K562 (cell line): ENCODE data around the gene ZNF565. TPM values are rescaled to one million over a fixed set of nuclear protein-coding genes. Genes with fewer than 3 reads are reported as not detected.
A peak's percentile ranks its signal among the peaks of the same experiment; 100 is the strongest.

Source experiments
- BCOR ChIP-seq: fragments of 450-650 bp; IDR thresholded peaks from 2 replicates; pipeline ENCODE4 v1.6.1; 2016
- CBX8 ChIP-seq: fragments of 200-600 bp; sonication (generic); IDR thresholded peaks from 2 replicates; pipeline ENCODE4 v1.6.1; 2012; ENCODE audit warnings: borderline replicate concordance, mixed run types, low read depth, mild to moderate bottlenecking, moderate library complexity, mixed read lengths, low read length, control low read depth, inconsistent platforms; ENCODE audit not compliant: poor library complexity, severe bottlenecking; ENCODE audit errors: extremely low read depth
- CREM ChIP-seq: IDR thresholded peaks from 2 replicates; pipeline ENCODE4 v1.6.1; 2014; ENCODE audit warnings: antibody characterized with exemption, low read depth
- ELF4 ChIP-seq: fragments of 450-650 bp; formaldehyde crosslinking; IDR thresholded peaks from 2 replicates; pipeline ENCODE4 v1.4.0; 2022; ENCODE audit warnings: missing genetic modification characterization
- FOXK2 ChIP-seq, 2 experiments: fragments of 450-650 bp; IDR thresholded peaks in 1 of 2; conservative IDR thresholded peaks in 1 of 2; 2 replicates each; pipeline ENCODE4 v1.6.1; 2016; ENCODE audit warnings: low read depth in 2 of 2, mild to moderate bottlenecking in 1 of 2
- GTF2F1 ChIP-seq: IDR thresholded peaks from 2 replicates; pipeline ENCODE4 v1.6.1; 2011; ENCODE audit warnings: low read depth, low read length, improper control_type of control experiment
- HDAC6 ChIP-seq: IDR thresholded peaks from 2 replicates; pipeline ENCODE4 v1.6.1; 2012; ENCODE audit warnings: low read depth, mild to moderate bottlenecking, control low read depth, inconsistent platforms, low read length, moderate library complexity
- HMGXB4 ChIP-seq: sonication (generic); formaldehyde crosslinking; IDR thresholded peaks from 2 replicates; pipeline ENCODE4 v1.8.1; 2023; ENCODE audit warnings: mild to moderate bottlenecking, missing genetic modification reagents
- PCBP2 ChIP-seq: fragments of 200-400 bp; formaldehyde crosslinking; IDR thresholded peaks from 2 replicates; pipeline ENCODE4 v1.6.1; 2018; ENCODE audit warnings: low read length, low read depth, mild to moderate bottlenecking, moderate library complexity; ENCODE audit not compliant: poor library complexity, severe bottlenecking
- PYGO2 ChIP-seq: fragments of 450-650 bp; IDR thresholded peaks from 2 replicates; pipeline ENCODE4 v1.6.1; 2016; ENCODE audit warnings: mild to moderate bottlenecking, missing genetic modification characterization, moderate library complexity, missing compliant biosample characterization
- RBM22 ChIP-seq: fragments of 200-400 bp; formaldehyde crosslinking; IDR thresholded peaks from 2 replicates; pipeline ENCODE4 v1.6.1; 2018; ENCODE audit warnings: low read length, low read depth; ENCODE audit not compliant: poor library complexity, severe bottlenecking
- SAFB ChIP-seq: fragments of 200-400 bp; formaldehyde crosslinking; IDR thresholded peaks from 2 replicates; pipeline ENCODE4 v1.6.1; 2017; ENCODE audit warnings: low read depth, low read length, borderline replicate concordance
- SRSF7 ChIP-seq: fragments of 200-400 bp; formaldehyde crosslinking; optimal IDR thresholded peaks from 2 replicates; pipeline ENCODE3; 2017; ENCODE audit warnings: mild to moderate bottlenecking, low read depth, low read length
- TFE3 ChIP-seq: fragments of 450-650 bp; formaldehyde crosslinking; IDR thresholded peaks from 2 replicates; pipeline ENCODE4 v1.4.0; 2020; ENCODE audit warnings: mild to moderate bottlenecking, mixed read lengths
- THAP7 ChIP-seq: fragments of 250-450 bp; sonication (Bioruptor Pico); IDR thresholded peaks from 2 replicates; pipeline ENCODE4 v1.5.0; 2021
- ZC3H11A ChIP-seq: IDR thresholded peaks from 2 replicates; pipeline ENCODE4 v1.6.1; 2012; ENCODE audit warnings: low read depth, low read length, improper control_type of control experiment
- ZNF280A ChIP-seq: fragments of 450-650 bp; IDR thresholded peaks from 2 replicates; pipeline ENCODE4 v1.6.1; 2018; ENCODE audit warnings: mild to moderate bottlenecking, low read depth; ENCODE audit not compliant: partially characterized antibody
- ZNF551 ChIP-seq: fragments of 250-450 bp; sonication (Bioruptor Pico); IDR thresholded peaks from 2 replicates; pipeline ENCODE4 v1.5.0; 2021; ENCODE audit warnings: mild to moderate bottlenecking, moderate library complexity
- polyA plus RNA-seq, 8 experiments: library from polyadenylated mRNA; depleted of rRNA in 4 of 8; stranded (reverse) in 5 of 8; unstranded in 3 of 8; fragments of >200 nt; fragmentation: Nextera tagmentation in 2 of 8; fragmentation: Illumina TruSeq in 1 of 8; extraction: Ambion mirVana in 2 of 8; extraction: Trizol in 1 of 8; gene quantifications; 2 replicates each; pipeline versions ENCODE4 v1.2.1 to v1.2.3, GENCODE V29; 2011 to 2014; ENCODE audit warnings: inconsistent platforms in 1 of 8, missing spikeins in 1 of 8
- total RNA-seq, 7 experiments: library from RNA; depleted of rRNA in 6 of 7; stranded (reverse); fragments of >200 nt in 6 of 7; fragmentation: Illumina TruSeq in 2 of 7; extraction: Trizol in 2 of 7; gene quantifications; 2 replicates each; pipeline versions ENCODE4 v1.2.1 to v1.2.3, GENCODE V29; 2011 to 2021; ENCODE audit warnings: low replicate concordance in 1 of 7

ZNF565 gene
- total and polyA plus RNA-seq, 9 of the 15 experiments (the other 6 are each of a cell fraction or from before 2014, with no cell fraction given) = 1.3 to 3.2 (median 2.6) TPM

GRCh38 chr19:36215276-36216123 is 1.0 kb upstream of the ZNF565 start (continued):
- no peak for TF ChIP-seq CBX8
- TF ChIP-seq HDAC6 = no peak
- no peak for TF ChIP-seq ZNF551 (CRISPR knock-in tag)
- no peak for TF ChIP-seq ZC3H11A
- TF ChIP-seq ELF4 (CRISPR knock-in tag) = peak; percentile 82
- TF ChIP-seq THAP7 = no peak
- no peak for TF ChIP-seq PYGO2
- TF ChIP-seq ZNF280A = no peak
- TF ChIP-seq SRSF7 = no peak
- no peak for TF ChIP-seq PCBP2
- no peak for TF ChIP-seq GTF2F1
- TF ChIP-seq BCOR = peak; percentile 51; the same call in 1 of the 2 replicates
- no peak for TF ChIP-seq RBM22
- TF ChIP-seq TFE3 (CRISPR knock-in tag) = no peak
- TF ChIP-seq SAFB = no peak
- peak; percentile 47; the same call in 1 of the 2 replicates for TF ChIP-seq CREM
- no peak for TF ChIP-seq HMGXB4
- TF ChIP-seq FOXK2 (conservative IDR thresholded peaks at IDR 0.05 in 1 of 2, IDR thresholded peaks at IDR 0.05 in 1 of 2; ENCODE audit: low read depth in 2 of 2) = 0 out of 4 replicates have a peak, but pooled peaks of 1 of the 2 experiments have one; percentile 5
